Neuronal stem cell (in vitro differentiated cells): ENCODE results near the gene RRAS.
"Not testable (repeated sequence)": the region's sequence is repeated elsewhere in the genome, so short reads cannot be mapped to it uniquely, and the experiment has no call there.

Source experiments
- DNase-seq: peaks from one replicate; pipeline ENCODE4 v3.0.0-alpha.2; 2013; ENCODE audit warnings: low spot score
- H2AFZ ChIP-seq: one replicate; pipeline ENCODE4 v1.6.1; 2013; ENCODE audit warnings: mild to moderate bottlenecking, low read length, inconsistent platforms
- H2AK5ac ChIP-seq: 2 replicates; pipeline ENCODE4 v1.6.1; 2013; ENCODE audit warnings: low read depth, mild to moderate bottlenecking, inconsistent platforms, low read length, moderate library complexity, mixed read lengths
- H2BK120ac ChIP-seq: 2 replicates; pipeline ENCODE4 v1.6.1; 2013; ENCODE audit warnings: low read depth, mild to moderate bottlenecking, inconsistent platforms, low read length, moderate library complexity, mixed read lengths
- H2BK12ac ChIP-seq: one replicate; pipeline ENCODE4 v1.6.1; 2013; ENCODE audit warnings: low read length, inconsistent platforms
- H2BK15ac ChIP-seq: 2 replicates; pipeline ENCODE4 v1.6.1; 2013; ENCODE audit warnings: mild to moderate bottlenecking, low read length, inconsistent platforms, mixed read lengths
- H2BK5ac ChIP-seq: one replicate; pipeline ENCODE4 v1.6.1; 2013; ENCODE audit warnings: inconsistent platforms, mild to moderate bottlenecking, low read length, moderate library complexity
- H3K14ac ChIP-seq: one replicate; pipeline ENCODE4 v1.6.1; 2013; ENCODE audit warnings: low read length, inconsistent platforms
- H3K18ac ChIP-seq: 2 replicates; pipeline ENCODE4 v1.6.1; 2013; ENCODE audit warnings: low read length, inconsistent platforms
- H3K23ac ChIP-seq: 2 replicates; pipeline ENCODE4 v1.6.1; 2013; ENCODE audit warnings: low read depth, mild to moderate bottlenecking, mixed read lengths, low read length, inconsistent platforms; ENCODE audit not compliant: poor library complexity
- H3K27ac ChIP-seq: replicated peaks from 3 replicates; pipeline ENCODE4 v1.5.1; 2013; ENCODE audit warnings: low read length, inconsistent platforms
- H3K27me3 ChIP-seq, 3 experiments: 2 replicates each; pipeline ENCODE4 v1.6.1; 2013; ENCODE audit warnings: low read length in 3 of 3, mild to moderate bottlenecking in 2 of 3, inconsistent platforms in 1 of 3, low read depth in 1 of 3, mixed read lengths in 1 of 3, moderate library complexity in 1 of 3; ENCODE audit not compliant: control insufficient read depth in 3 of 3, insufficient read depth in 3 of 3
- H3K36me3 ChIP-seq, 2 donors: replicated peaks in 1 of 2; 2 replicates each; pipeline ENCODE4 v1.6.1; 2013; ENCODE audit warnings: low read length in 2 of 2; ENCODE audit not compliant: control insufficient read depth in 2 of 2, insufficient read depth in 2 of 2
- H3K4ac ChIP-seq: 2 replicates; pipeline ENCODE4 v1.6.1; 2013; ENCODE audit warnings: inconsistent platforms, mild to moderate bottlenecking, low read length, moderate library complexity
- H3K4me1 ChIP-seq, 2 donors: 1 replicate in 1 of 2; 2 replicates in 1 of 2; pipeline ENCODE4 v1.6.1; 2013; ENCODE audit warnings: low read length in 2 of 2, low read depth in 1 of 2; ENCODE audit not compliant: control insufficient read depth in 2 of 2, insufficient read depth in 1 of 2
- H3K4me2 ChIP-seq: one replicate; pipeline ENCODE4 v1.6.1; 2013; ENCODE audit warnings: mild to moderate bottlenecking, low read length, inconsistent platforms; ENCODE audit not compliant: insufficient read depth, poor library complexity, severe bottlenecking
- H3K4me3 ChIP-seq, 2 donors: 2 replicates each; pipeline ENCODE4 v1.5.1; 2013; ENCODE audit warnings: low read length in 2 of 2, mild to moderate bottlenecking in 2 of 2, inconsistent platforms in 1 of 2, moderate library complexity in 1 of 2
- H3K79me1 ChIP-seq: one replicate; pipeline ENCODE4 v1.6.1; 2013; ENCODE audit warnings: low read depth, mild to moderate bottlenecking, inconsistent platforms, low read length, moderate library complexity
- H3K9ac ChIP-seq: one replicate; pipeline ENCODE4 v1.6.1; 2013; ENCODE audit warnings: mild to moderate bottlenecking, low read depth, low read length, inconsistent platforms; ENCODE audit not compliant: poor library complexity
- H3K9me3 ChIP-seq, 2 donors: replicated peaks in 1 of 2; 2 replicates each; pipeline versions ENCODE3 to v1.6.1; 2013; ENCODE audit warnings: low read length in 2 of 2, mild to moderate bottlenecking in 2 of 2, inconsistent platforms in 1 of 2, low read depth in 1 of 2, mixed read lengths in 1 of 2, moderate library complexity in 1 of 2; ENCODE audit not compliant: control insufficient read depth in 2 of 2, insufficient read depth in 1 of 2
- H4K8ac ChIP-seq: one replicate; pipeline ENCODE4 v1.6.1; 2013; ENCODE audit warnings: low read depth, mild to moderate bottlenecking, inconsistent platforms, low read length, moderate library complexity
- H4K91ac ChIP-seq: one replicate; pipeline ENCODE4 v1.6.1; 2013; ENCODE audit warnings: low read length, low read depth, mild to moderate bottlenecking, inconsistent platforms; ENCODE audit not compliant: poor library complexity
- WGBS, 2 donors: extraction: QIAGEN DNeasy Blood & Tissue Kit; methylation state at CpG; one replicate each; pipeline ENCODE4 v1.1.7; 2013; ENCODE audit warnings: missing lambda C conversion rate in 2 of 2, mixed read lengths in 1 of 2; ENCODE audit not compliant: insufficient read length in 2 of 2, insufficient replicate concordance in 1 of 2; ENCODE audit errors: extremely low coverage in 2 of 2; 5-methylcytosine and 5-hydroxymethylcytosine counted together

RRAS gene

GRCh38 chr19:49617860-49618259, 22.1 kb downstream of the RRAS start:
- H3K23ac ChIP-seq, H3K4me1 ChIP-seq, H2BK5ac ChIP-seq, H4K91ac ChIP-seq, H3K4me2 ChIP-seq, DNase-seq, H2BK12ac ChIP-seq, H2BK15ac ChIP-seq, H3K9ac ChIP-seq, H3K9me3 ChIP-seq, H3K14ac ChIP-seq, H2AK5ac ChIP-seq, H4K8ac ChIP-seq, H3K4ac ChIP-seq, H2BK120ac ChIP-seq, H3K4me3 ChIP-seq, H3K27ac ChIP-seq, H2AFZ ChIP-seq, H3K18ac ChIP-seq, H3K27me3 ChIP-seq: not testable (repeated sequence)
- no CpG with 5 or more reads among the region's 13 CpGs for WGBS, 2 donors
- H3K79me1 ChIP-seq: peaks cover 11% of the 10 kb centered on the region
- peaks cover 57 to 88% of the 10 kb centered on the region in 2 donors for H3K36me3 ChIP-seq

DNA sequence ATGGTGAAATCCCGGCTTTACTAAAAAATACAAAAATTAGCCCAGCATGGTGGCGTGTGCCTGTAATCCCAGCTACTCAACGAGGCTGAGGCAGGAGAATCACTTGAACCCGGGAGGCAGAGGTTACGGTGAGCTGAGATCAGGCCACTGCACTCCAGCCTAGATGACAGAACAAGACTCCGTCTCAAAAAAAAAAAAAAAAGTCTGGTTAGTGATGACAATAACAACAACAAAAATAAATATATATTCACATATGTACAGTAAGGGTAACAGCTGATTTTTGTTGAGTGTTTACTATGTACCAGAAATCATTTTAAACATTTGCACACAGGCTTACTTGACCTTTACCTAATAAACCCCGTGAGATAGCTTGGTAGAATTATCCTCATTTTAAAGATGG, 23.0 kb downstream of the RRAS start:
- H2BK120ac ChIP-seq: no peak overlapping the region
- H2BK5ac ChIP-seq: no peak overlapping the region
- no peak overlapping the region for H2BK15ac ChIP-seq
- no peak overlapping the region for H3K4me3 ChIP-seq
- peaks cover 11% of the 10 kb centered on the region for H3K79me1 ChIP-seq
- H2AK5ac ChIP-seq: no peak overlapping the region
- no peak overlapping the region for H3K9ac ChIP-seq
- no peak overlapping the region for H3K14ac ChIP-seq
- no peak overlapping the region for H2BK12ac ChIP-seq
- no peak for DNase-seq
- no peak overlapping the region for H3K4ac ChIP-seq
- H3K9me3 ChIP-seq: peaks cover 0 to 2% of the 10 kb centered on the region in 2 donors
- no peak overlapping the region for H3K18ac ChIP-seq
- H3K36me3 ChIP-seq: peaks cover 58 to 91% of the 10 kb centered on the region in 2 donors
- no peak overlapping the region for H4K8ac ChIP-seq
- no peak overlapping the region for H2AFZ ChIP-seq
- WGBS, 2 donors: no CpG with 5 or more reads among the region's 7 CpGs
- no peak overlapping the region for H3K4me2 ChIP-seq
- no peak overlapping the region for H3K27ac ChIP-seq
- no peak overlapping the region for H3K23ac ChIP-seq
- H4K91ac ChIP-seq: no peak overlapping the region
- no peaks in the 10 kb centered on the region for H3K27me3 ChIP-seq
- H3K4me1 ChIP-seq: no peaks in the 10 kb centered on the region

GRCh38 chr19:49616532-49616931, 23.4 kb downstream of the RRAS start:
- Histone ChIP-seq H3K23ac (no peak overlapping the region), H2BK15ac (no peak overlapping the region)
- WGBS, 2 donors: no CpG with 5 or more reads among the region's 7 CpGs

DNA sequence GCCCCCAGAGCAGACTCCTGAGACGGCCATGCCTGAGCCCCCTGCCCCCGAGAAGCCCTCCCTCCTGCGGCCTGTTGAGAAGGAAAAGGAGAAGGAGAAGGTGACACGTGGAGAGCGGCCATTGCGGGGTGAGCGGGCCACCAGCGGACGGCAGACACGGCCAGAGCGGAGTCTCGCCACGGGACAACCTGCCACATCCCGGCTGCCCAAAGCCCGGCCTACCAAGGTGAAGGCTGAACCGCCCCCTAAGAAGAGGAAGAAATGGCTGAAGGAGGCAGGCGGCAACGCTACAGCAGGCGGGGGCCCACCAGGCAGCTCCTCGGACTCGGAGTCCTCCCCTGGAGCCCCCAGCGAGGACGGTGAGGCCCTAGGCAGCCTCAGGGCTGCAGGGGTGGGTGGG, 24.1 kb downstream of the RRAS start:
- Histone ChIP-seq H2BK12ac (no peak overlapping the region), H3K27ac (no peak overlapping the region), H3K4me3 (no peak overlapping the region), H3K23ac (peak overlapping the region; percentile 55), H3K27me3 (no peaks in the 10 kb centered on the region), H3K18ac (no peak overlapping the region), H3K36me3 (peaks cover 55 to 89% of the 10 kb centered on the region in 2 donors), H3K4me2 (no peak overlapping the region), H4K91ac (no peak overlapping the region), H3K4me1 (no peaks in the 10 kb centered on the region), H2BK5ac (no peak overlapping the region), H3K9ac (no peak overlapping the region), H2AK5ac (no peak overlapping the region), H2BK15ac (no peak overlapping the region), H3K9me3 (peaks cover 0 to 2% of the 10 kb centered on the region in 2 donors), H4K8ac (no peak overlapping the region), H2BK120ac (no peak overlapping the region), H3K14ac (no peak overlapping the region), H3K79me1 (peaks cover 9% of the 10 kb centered on the region), H3K4ac (no peak overlapping the region), H2AFZ (no peak overlapping the region)
- no CpG with 5 or more reads among the region's 23 CpGs for WGBS, 2 donors
- no peak for DNase-seq

More at GRCh38 chr19:49616532-49616931, 23.4 kb downstream of the RRAS start:
- Histone ChIP-seq H3K18ac (no peak overlapping the region), H3K14ac (no peak overlapping the region), H3K79me1 (peaks cover 9% of the 10 kb centered on the region), H2AFZ (no peak overlapping the region), H3K4me1 (no peaks in the 10 kb centered on the region), H2AK5ac (no peak overlapping the region), H3K27me3 (no peaks in the 10 kb centered on the region), H3K36me3 (peaks cover 54 to 87% of the 10 kb centered on the region in 2 donors), H2BK5ac (no peak overlapping the region), H3K4ac (no peak overlapping the region), H2BK120ac (no peak overlapping the region), H3K4me3 (no peak overlapping the region), H3K4me2 (no peak overlapping the region), H2BK12ac (no peak overlapping the region), H4K91ac (no peak overlapping the region), H3K9me3 (peaks cover 0 to 2% of the 10 kb centered on the region in 2 donors), H4K8ac (no peak overlapping the region), H3K27ac (no peak overlapping the region), H3K9ac (no peak overlapping the region)
- no peak for DNase-seq
